DOHH2 (cell line): ENCODE measurements around the gene RPL41.

Experiments
- H3F3A ChIP-seq: fragments of 200-600 bp; sonication (generic), shearing (Covaris generic); 2 replicates; pipeline ENCODE4 v1.6.0; 2016; ENCODE audit warnings: antibody characterized with exemption, mild to moderate bottlenecking; ENCODE audit not compliant: control insufficient read depth, insufficient read depth
- H3K27ac ChIP-seq: fragments of 200-600 bp; sonication (generic); 2 replicates; pipeline ENCODE4 v1.5.1; 2014; ENCODE audit warnings: low read depth, mild to moderate bottlenecking, low read length, moderate library complexity
- H3K27me3 ChIP-seq: fragments of 200-600 bp; sonication (generic); 2 replicates; pipeline ENCODE4 v1.6.1; 2014; ENCODE audit warnings: mild to moderate bottlenecking, low read length, mixed read lengths; ENCODE audit not compliant: control insufficient read depth
- H3K36me3 ChIP-seq: fragments of 200-600 bp; sonication (generic); 2 replicates; pipeline ENCODE4 v1.6.1; 2014; ENCODE audit warnings: mild to moderate bottlenecking, low read length, moderate library complexity, mixed read lengths; ENCODE audit not compliant: control insufficient read depth
- H3K4me1 ChIP-seq: fragments of 200-600 bp; sonication (generic); 2 replicates; pipeline ENCODE4 v1.6.1; 2014; ENCODE audit warnings: mild to moderate bottlenecking, low read length, mixed read lengths; ENCODE audit not compliant: control insufficient read depth
- H3K4me2 ChIP-seq: fragments of 200-600 bp; sonication (generic); 2 replicates; pipeline ENCODE4 v1.6.0; 2014; ENCODE audit warnings: mild to moderate bottlenecking, low read length, moderate library complexity
- H3K4me3 ChIP-seq: fragments of 200-600 bp; sonication (generic); 2 replicates; pipeline ENCODE4 v1.5.1; 2014; ENCODE audit warnings: mild to moderate bottlenecking, low read length, mixed read lengths
- H3K79me2 ChIP-seq: fragments of 200-600 bp; sonication (generic); 2 replicates; pipeline ENCODE4 v1.6.1; 2014; ENCODE audit warnings: mild to moderate bottlenecking, low read length, mixed read lengths; ENCODE audit not compliant: control insufficient read depth
- H3K9me2 ChIP-seq: fragments of 200-600 bp; sonication (generic); replicated peaks from 2 replicates; pipeline ENCODE4 v1.6.1; 2014; ENCODE audit warnings: mild to moderate bottlenecking, low read length, mixed read lengths; ENCODE audit not compliant: control insufficient read depth
- H3K9me3 ChIP-seq: fragments of 200-600 bp; sonication (generic); 2 replicates; pipeline ENCODE4 v1.6.1; 2014; ENCODE audit warnings: antibody characterized with exemption, low read length, mixed read lengths; ENCODE audit not compliant: control insufficient read depth, insufficient read depth
- H4K20me1 ChIP-seq: fragments of 200-600 bp; sonication (generic); 2 replicates; pipeline ENCODE4 v1.6.0; 2014; ENCODE audit warnings: low read depth, mild to moderate bottlenecking, antibody characterized with exemption, low read length, moderate library complexity; ENCODE audit not compliant: control insufficient read depth, insufficient read depth
- EZH2phosphoT487 ChIP-seq: fragments of 200-600 bp; sonication (generic); IDR thresholded peaks from 2 replicates; pipeline ENCODE4 v1.6.1; 2017; ENCODE audit warnings: borderline replicate concordance, mild to moderate bottlenecking, antibody characterized with exemption, low read length, moderate library complexity, mixed read lengths
- TF ChIP-seq, protein P1 (sequence below): fragments of 200-600 bp; sonication (generic); IDR thresholded peaks from one replicate; pipeline ENCODE4 v1.5.1; 2014; ENCODE audit warnings: antibody characterized with exemption, mild to moderate bottlenecking, low read depth, low read length; ENCODE audit not compliant: poor library complexity, severe bottlenecking

The RPL41 gene

DNA sequence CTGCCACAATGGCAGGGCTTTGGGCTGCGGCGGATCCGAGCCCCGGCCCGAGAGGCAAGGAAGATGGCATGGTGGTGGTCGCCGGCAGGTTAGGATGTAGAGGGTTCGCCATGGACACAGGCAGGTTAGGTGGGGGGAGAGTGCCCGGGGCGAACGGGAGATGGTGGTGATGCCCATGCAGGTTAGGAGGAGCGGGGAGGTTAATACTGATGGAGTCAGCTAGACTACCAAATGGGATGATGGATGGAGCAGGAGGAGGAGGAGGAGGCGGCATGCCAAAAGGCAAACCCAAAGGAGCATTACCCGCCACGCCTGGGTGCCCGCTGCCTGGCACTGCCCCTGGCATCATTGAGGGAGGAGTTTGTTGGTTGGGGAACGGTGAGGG is 47.9 kb downstream of the RPL41 start:
- TF ChIP-seq, protein P1, sequence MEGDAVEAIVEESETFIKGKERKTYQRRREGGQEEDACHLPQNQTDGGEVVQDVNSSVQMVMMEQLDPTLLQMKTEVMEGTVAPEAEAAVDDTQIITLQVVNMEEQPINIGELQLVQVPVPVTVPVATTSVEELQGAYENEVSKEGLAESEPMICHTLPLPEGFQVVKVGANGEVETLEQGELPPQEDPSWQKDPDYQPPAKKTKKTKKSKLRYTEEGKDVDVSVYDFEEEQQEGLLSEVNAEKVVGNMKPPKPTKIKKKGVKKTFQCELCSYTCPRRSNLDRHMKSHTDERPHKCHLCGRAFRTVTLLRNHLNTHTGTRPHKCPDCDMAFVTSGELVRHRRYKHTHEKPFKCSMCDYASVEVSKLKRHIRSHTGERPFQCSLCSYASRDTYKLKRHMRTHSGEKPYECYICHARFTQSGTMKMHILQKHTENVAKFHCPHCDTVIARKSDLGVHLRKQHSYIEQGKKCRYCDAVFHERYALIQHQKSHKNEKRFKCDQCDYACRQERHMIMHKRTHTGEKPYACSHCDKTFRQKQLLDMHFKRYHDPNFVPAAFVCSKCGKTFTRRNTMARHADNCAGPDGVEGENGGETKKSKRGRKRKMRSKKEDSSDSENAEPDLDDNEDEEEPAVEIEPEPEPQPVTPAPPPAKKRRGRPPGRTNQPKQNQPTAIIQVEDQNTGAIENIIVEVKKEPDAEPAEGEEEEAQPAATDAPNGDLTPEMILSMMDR, result no peak
- TF ChIP-seq EZH2phosphoT487, result no peak
- Histone ChIP-seq H4K20me1 (peaks cover 6% of the 10 kb centered on the region), H3K27me3 (no peaks in the 10 kb centered on the region), H3K36me3 (peaks cover 85% of the 10 kb centered on the region), H3K9me2 (no peaks in the 10 kb centered on the region), H3K4me3 (no peak overlapping the region), H3K9me3 (no peaks in the 10 kb centered on the region), H3K4me2 (no peak overlapping the region), H3K79me2 (peaks cover 22% of the 10 kb centered on the region), H3F3A (peaks cover 36% of the 10 kb centered on the region), H3K27ac (no peak overlapping the region), H3K4me1 (peaks cover 22% of the 10 kb centered on the region)

DNA sequence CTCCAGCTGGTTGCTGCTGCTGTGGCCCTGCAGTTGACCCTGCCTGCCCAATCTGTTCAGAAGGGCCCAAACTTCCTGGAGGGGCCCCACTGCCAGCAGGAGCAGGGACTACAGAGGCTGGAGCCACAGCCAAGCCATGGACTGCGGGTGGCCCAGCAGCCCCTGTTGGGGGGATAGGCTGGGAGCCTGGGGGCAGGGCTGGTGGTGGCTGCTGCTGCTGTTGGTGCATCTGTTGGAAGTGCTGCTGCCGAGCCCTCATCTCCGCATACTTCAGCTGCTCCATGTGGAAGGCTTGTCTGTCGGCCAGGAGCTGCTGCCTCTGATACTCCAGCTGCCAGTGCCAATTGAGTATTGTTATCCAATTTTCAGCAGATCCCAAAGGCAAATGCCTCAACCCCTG is 48.9 kb downstream of the RPL41 start:
- H3K4me3 ChIP-seq, result no peak overlapping the region
- H3K27ac ChIP-seq, result no peak overlapping the region
- peaks cover 36% of the 10 kb centered on the region for H3F3A ChIP-seq

More for the DNA sequence above, 48.9 kb downstream of the RPL41 start:
- Histone ChIP-seq H3K36me3 (peaks cover 85% of the 10 kb centered on the region), H3K79me2 (peaks cover 11% of the 10 kb centered on the region), H3K9me2 (no peaks in the 10 kb centered on the region), H3K9me3 (no peaks in the 10 kb centered on the region), H3K4me1 (peaks cover 11% of the 10 kb centered on the region), H3K4me2 (no peak overlapping the region), H3K27me3 (no peaks in the 10 kb centered on the region), H4K20me1 (no peaks in the 10 kb centered on the region)
- TF ChIP-seq, protein P1, result no peak
- TF ChIP-seq EZH2phosphoT487, result no peak
